ENCODE data around the gene SHISAL2A.
A peak's percentile ranks its signal among the peaks of the same experiment; 100 is the strongest.

The SHISAL2A gene

GRCh38 chr1:52662645-52663313 lies 29.8 kb downstream of the SHISAL2A start:
- no peak for DNase-seq

- no peak for DNase-seq
Measured at GRCh38 chr1:52663716-52664115, 30.7 kb downstream of the SHISAL2A start.

DNA sequence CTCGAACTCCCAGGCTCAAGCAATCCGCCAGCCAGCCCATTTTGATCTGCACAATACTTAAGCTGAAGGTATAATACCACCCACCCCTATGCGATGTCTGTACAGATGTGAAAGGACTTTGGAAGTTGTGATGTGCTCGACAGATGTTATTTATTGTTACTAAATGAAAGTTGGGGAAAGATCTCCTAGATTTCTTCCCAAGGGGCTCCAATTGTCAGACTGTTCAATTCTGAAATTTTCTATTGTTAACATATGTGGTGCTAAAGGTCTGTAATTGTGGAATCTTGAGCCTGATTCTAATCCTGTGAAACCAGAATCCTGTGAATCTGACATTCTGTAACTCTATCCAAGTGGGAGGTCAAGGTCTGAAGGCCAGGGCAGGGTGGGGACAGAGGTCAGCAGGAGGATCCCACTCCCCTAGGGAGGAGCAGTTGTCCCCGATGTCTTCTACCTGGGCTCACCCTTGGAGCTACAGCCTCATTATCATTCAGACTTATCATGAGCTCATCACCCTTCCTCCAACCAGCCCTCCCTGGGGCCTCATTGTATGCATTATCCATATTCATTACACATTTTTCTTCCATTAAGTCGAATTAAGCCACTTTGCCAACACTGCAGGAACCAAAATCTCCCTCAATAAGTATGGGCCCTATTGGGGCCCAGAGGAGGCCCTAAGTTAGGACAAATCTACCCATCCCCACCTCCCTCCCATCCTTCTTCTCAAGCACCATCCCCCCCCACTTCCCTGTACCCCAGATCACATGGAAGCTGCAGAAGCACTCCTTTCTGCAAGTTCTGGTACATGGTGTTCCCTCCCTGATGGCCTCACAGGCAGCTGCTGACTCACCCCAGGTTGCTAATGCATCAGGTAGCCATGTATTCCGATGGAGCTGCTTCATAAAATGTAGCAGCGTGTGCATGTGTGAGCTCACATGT lies 32.3 kb downstream of the SHISAL2A start:
- no peak for DNase-seq

GRCh38 chr1:52667290-52667689 lies 34.3 kb downstream of the SHISAL2A start:
- no peak for DNase-seq

- no peak for DNase-seq
Measured at GRCh38 chr1:52667984-52668383, 35.0 kb downstream of the SHISAL2A start.

- no peak for DNase-seq
Measured at GRCh38 chr1:52668711-52669110, 35.7 kb downstream of the SHISAL2A start.

GRCh38 chr1:52669696-52670095 lies 36.7 kb downstream of the SHISAL2A start:
- no peak for DNase-seq

- DNase-seq: no peak
Measured at GRCh38 chr1:52670604-52671003, 37.6 kb downstream of the SHISAL2A start.

DNA sequence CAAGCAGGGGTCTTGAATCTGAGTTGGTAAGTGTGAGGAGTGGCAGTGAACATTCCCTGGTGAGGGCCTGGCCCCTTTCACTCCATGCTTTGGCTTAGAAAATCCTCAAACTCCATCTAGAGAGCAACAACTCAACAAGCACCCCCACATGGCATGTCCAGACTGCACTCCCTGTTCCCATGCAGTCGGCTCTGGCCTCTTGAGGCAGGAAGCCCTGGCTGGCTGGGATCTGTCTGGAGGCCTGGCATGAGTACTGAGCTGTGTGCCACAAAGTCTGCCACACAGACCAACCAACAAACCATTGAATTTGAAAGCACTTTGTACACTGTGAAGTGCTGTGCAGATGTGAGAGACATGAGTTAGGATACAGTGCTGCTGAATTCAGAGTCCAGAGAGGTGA lies 40.0 kb downstream of the SHISAL2A start:
- DNase-seq: no peak

DNA sequence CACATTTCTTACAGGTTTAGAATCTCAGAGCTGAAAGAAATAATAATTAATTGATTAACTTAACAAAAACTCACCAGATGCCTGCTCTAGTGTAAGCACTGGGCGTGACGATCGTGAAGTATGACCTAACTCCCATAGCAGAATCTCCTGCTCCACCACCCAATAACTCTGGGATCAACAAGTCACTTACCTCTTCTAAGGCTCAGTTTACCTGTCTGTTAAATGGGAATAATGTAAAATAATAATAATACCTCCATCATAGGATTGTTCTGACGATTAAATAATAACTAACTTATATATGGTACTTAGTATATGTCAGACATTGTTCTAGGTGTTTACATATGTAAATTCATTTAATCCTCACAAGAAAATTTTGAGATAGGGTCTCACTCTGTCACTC lies 40.5 kb downstream of the SHISAL2A start:
- DNase-seq: no peak

DNA sequence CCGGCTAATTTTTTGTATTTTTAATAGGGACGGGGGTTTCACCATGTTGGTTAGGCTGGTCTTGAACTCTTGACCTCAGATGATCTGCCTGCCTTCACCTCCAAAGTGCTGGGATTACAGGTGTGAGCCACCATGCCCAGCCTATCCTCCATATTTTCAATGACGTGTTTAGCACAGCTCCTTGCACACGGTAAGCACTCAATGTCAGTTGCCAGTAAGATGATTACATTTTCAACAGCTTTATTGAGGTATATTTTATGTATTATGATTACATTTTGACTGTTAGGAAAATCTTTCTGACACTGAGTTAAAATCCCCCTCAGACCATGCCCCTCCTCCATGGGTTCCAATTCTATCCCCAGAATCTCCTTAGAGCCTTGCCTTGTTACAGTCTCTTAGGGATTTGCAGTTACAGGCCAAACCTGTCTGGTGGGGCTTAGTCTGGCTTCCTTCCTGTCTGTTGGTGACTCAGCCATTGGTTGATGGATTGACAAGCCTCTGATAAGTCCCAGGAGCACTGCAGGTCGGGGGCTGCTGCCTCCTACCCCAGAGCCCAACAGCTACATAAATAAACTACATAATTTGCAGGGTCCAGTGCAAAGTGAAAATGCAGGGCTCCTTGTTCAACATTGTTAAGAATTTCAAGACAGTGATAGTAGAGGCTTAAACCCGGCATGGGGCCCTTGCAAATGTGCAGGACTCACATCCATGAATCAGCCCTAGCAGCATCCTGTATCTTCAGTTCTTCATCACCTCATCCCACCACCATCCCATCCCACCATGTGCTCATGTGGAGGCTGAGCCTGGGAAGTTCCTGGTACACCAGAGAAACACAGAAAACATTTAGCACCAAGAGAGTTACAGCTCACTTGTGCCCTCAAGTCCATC lies 41.8 kb downstream of the SHISAL2A start:
- DNase-seq: no peak

- DNase-seq: no peak
Measured at GRCh38 chr1:52676249-52676903, 43.4 kb downstream of the SHISAL2A start.

DNA sequence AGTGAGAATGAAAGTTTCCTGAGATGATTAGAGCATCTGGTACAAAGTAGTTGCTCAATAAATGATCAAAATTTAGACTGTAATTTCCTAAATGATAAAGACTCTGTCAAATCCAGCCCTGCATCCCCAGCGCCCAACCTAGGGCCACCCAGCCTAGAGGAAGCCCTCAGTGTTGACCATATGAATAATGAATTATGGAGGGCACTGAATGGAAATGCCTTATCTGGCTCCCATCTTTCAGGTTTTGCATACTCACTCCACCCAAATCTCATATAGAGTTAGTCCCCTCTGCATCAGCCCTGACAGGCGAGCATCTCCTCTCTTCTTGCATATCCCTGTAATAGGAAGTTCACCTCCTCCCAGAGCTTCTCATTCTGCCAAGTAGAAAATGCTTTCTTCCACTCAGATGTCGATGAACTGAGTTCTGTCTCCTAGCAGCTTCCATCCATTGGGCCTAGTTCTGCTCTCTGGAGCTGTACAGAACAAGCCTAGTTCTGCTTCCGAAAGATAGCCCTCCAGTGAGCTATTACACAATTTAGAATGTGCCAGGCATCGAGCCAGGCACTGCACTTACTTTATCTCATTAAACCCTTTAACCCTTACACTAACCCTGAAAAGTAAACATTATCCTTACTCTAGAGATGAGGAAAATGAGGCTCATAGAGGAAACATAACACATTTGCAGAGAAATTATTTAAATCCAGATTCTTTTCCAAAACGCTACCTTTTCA lies 44.3 kb downstream of the SHISAL2A start:
- DNase-seq: no peak

DNA sequence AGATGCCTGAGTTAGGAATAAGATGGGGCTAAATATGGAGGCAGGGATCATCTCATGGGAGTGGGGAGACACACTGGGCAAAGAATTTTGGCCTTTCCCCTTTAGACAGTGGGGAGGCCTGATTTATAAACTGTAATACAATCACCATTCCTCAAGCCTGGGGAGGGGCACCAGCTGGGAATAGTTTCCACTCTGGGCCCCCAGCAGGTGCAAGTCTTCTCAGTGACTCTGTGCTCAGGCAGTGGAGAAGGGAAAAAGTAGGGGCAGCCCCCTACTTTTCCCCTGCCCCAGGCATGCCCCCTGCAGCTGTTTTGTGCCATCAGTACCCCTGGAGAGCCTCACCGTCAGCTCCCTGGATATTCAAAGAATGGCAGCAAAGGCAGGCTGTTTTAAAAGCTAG lies 46.1 kb downstream of the SHISAL2A start:
- no peak for DNase-seq

- no peak for DNase-seq
Measured at GRCh38 chr1:52679498-52679897, 46.5 kb downstream of the SHISAL2A start.

DNA sequence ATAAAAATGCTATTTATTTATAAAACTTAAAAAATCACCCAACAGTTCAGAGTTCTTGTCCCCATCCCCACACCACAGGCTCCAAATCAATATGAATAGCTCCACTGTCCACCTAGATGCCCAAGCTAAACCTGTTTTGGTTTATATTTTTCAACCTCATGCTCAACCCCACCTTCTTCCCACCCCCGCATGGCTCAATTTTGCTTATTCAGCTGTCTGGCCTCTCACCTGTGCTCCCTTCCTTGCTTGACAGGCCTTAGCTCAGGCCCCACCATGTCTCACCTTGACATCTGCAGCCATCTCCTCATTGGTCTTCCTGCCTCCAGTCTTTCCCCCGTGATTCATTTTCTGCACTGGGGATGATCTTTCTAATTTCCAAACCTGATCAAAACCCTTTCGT lies 47.4 kb downstream of the SHISAL2A start:
- no peak for DNase-seq

- DNase-seq: no peak
Measured at GRCh38 chr1:52681136-52681535, 48.2 kb downstream of the SHISAL2A start.

DNA sequence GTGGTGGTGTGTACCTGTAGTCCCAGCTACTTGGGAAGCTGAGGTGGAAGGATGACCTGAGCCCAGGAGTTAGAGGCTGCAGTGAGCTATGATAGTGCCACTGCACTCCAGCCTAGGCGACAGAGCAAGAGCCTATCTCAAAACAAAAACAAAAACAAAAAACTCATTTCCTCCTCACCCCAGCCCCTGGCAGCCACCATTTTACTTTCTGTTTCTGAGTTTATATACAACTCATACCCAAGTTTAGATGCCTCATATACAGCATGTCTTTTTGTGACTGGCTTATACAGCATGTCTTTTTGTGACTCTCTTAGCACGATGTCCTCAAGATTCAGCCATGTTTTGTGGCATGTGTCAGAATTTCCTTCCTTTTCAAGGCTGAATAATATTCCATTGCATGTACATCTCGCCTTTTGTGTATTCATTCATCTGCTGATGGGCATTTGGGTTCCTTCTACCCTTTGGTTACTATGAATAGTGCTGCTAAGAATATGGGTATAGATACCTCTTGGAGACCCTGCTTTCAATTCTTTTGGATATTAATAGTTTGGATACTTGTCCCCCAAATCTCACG lies 50.5 kb downstream of the SHISAL2A start:
- DNase-seq: no peak

- DNase-seq: no peak
Measured at GRCh38 chr1:52684545-52684944, 51.6 kb downstream of the SHISAL2A start.

- peak; percentile 83 for DNase-seq
Measured at GRCh38 chr1:52686261-52686751, 53.3 kb downstream of the SHISAL2A start.

DNA sequence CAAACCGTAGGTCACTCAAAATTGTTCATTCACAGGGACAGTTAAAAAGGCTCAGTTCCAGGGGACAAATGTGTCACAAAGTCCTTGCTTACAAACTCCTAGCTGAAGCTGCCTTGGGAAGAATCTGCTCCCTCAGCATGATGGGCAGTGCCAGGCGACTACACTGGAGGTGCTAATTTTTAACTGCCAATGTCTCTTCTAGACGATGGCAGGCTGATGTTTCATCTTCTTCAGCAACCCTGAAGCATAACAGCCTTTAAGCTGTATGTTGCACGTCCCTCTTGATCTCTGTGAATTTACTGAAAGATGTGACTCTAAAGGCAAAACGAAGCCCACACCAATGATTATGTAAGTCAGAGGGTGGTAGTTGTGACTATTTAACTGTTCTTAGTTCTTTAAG lies 53.9 kb downstream of the SHISAL2A start:
- DNase-seq: no peak
